Adrenal gland (tissue), 12 donors: ENCODE data around the gene SETD3. TPM values are rescaled to one million over a fixed set of nuclear protein-coding genes. Genes with fewer than 3 reads are reported as not detected.

ENCODE experiments used
- DNase-seq, 7 donors: peaks; one replicate each; pipeline ENCODE4 v3.0.0-alpha.2; 2019 to 2020
- H3K27ac ChIP-seq, 5 donors: fragments of 200-600 bp; sonication (generic) in 4 of 5; 1 replicate in 3 of 5; 2 replicates in 2 of 5; pipeline versions ENCODE4 v1.5.1 to v1.8.0; 2016 to 2020; ENCODE audit warnings: mild to moderate bottlenecking in 1 of 5
- H3K27me3 ChIP-seq: fragments of 200-600 bp; 2 replicates; pipeline ENCODE4 v1.8.0; 2021
- H3K36me3 ChIP-seq, 2 donors: fragments of 200-600 bp; replicated peaks in 1 of 2; 1 replicate in 1 of 2; 2 replicates in 1 of 2; pipeline versions ENCODE4 v1.5.1 to v1.8.0; 2018 to 2022
- H3K4me1 ChIP-seq, 2 donors: fragments of 200-600 bp; replicated peaks in 1 of 2; 1 replicate in 1 of 2; 2 replicates in 1 of 2; pipeline versions ENCODE4 v1.5.1 to v1.8.0; 2018 to 2021
- H3K4me3 ChIP-seq, 4 donors: fragments of 200-600 bp; sonication (generic) in 3 of 4; one replicate each; pipeline ENCODE4 v1.5.1; 2016 to 2018
- H3K9me3 ChIP-seq, 3 donors: fragments of 200-600 bp; sonication (generic) in 1 of 3; replicated peaks in 1 of 3; 1 replicate in 2 of 3; 2 replicates in 1 of 3; pipeline versions ENCODE4 v1.5.1 to v1.8.0; 2016 to 2021
- POLR2A ChIP-seq, 2 donors: fragments of 450-650 bp; IDR thresholded peaks; one replicate each; pipeline ENCODE4 v1.6.1; 2017; ENCODE audit warnings: antibody characterized with exemption in 2 of 2, mild to moderate bottlenecking in 2 of 2, moderate library complexity in 1 of 2
- WGBS, 4 donors: extraction: QIAGEN DNeasy Blood & Tissue Kit in 2 of 4; methylation state at CpG; one replicate each; pipeline versions ENCODE4 v1.1.5 to v1.1.7; 2013 to 2017; 5-methylcytosine and 5-hydroxymethylcytosine counted together
- intact Hi-C, 2 donors: fragments of 100-400 bp; cut with DNase I; formaldehyde crosslinking; loops; one replicate each; pipeline versions ENCODE4 v1.14.1 to v1.15.0; 2022 to 2023
- polyA plus RNA-seq, 3 donors: library from polyadenylated mRNA; stranded (reverse); fragments of 200-250 nt in 2 of 3; fragments of 350-450 nt in 1 of 3; fragmentation: Illumina TruSeq in 1 of 3; extraction: RNeasy Lipid Tissue Mini Kit (QIAGEN cat#74804) in 1 of 3; gene quantifications; one replicate each; pipeline ENCODE4 v1.2.3, GENCODE V29; 2013 to 2014
- total RNA-seq, 9 donors: library from RNA; depleted of rRNA in 4 of 9; stranded (reverse); fragments of >200 nt in 4 of 9; fragments of 120-200 nt in 1 of 9; fragmentation: NEBNext Ultra II Directional in 1 of 9; extraction: Animal tissue kit (Norgen Biotek cat#: 25700) in 1 of 9; gene quantifications; one replicate each; pipeline versions ENCODE4 v1.1.0 to v1.2.4, GENCODE V29; 2013 to 2023
- TF ChIP-seq, protein P1 (sequence below), 6 experiments: fragments of 450-650 bp in 4 of 6; fragments of 200-600 bp in 2 of 6; sonication (generic) in 1 of 6; IDR thresholded peaks; 1 replicate in 5 of 6; 2 replicates in 1 of 6; pipeline versions ENCODE4 v1.5.1 to v1.8.0; 2016 to 2021; ENCODE audit warnings: antibody characterized with exemption in 6 of 6, mild to moderate bottlenecking in 2 of 6, moderate library complexity in 1 of 6
- donor health status: healthy with polysubstance abuse.
- donor health status: Bipolar disorder and iron deficiency.
- donor health status: DM: yes; HTN: yes; CAD: no.
- donor health status: DM: no; HTN: no; CAD: no.
- donor health status: DM: no; HTN: no; CAD: no.
- donor health status: DM: yes; HTN: yes; CAD: no.

Gene SETD3
- total and polyA plus RNA-seq, 12 donors: 23.1 to 58.6 (median 44.3) TPM

DNA sequence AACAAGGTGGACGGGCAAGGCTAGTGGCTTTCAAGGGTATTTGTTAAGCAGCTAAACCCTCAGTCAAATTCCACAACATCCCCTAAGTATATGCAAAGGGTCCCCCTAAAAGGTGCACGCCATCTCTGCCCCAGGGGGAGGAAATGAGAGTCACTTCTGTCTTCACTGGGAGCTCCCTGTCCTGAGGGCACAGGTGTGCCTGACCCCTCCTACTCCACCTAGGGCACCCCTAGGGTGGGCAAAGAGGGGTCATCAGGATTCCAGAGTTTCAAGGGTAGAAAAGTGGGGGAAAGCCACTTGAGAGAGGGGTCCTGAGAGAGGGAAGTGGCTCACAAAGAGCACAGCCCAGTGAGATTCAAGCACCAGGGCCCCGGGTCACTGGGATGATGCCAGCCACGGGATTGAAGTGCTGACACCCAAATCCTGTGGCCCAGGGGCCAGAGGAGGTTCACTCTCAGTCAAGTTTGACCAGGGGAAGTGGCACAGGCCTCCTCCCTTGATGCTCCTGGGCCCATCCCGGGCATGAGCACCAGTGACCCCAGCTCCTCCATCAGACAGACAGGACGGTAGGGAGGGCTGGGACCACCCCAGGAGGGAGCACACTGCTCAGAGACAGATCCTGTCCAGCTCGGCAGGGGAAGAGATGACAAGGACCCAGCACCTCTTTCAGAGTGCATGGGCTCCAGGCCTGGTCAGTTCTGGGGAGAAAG, 126.3 kb downstream of the SETD3 start:
- Histone ChIP-seq H3K27me3 (no peaks in the 10 kb centered on the region), H3K27ac (no peak overlapping the region), H3K4me1 (no peaks in the 10 kb centered on the region), H3K36me3 (no peaks in the 10 kb centered on the region), H3K4me3 (no peak overlapping the region), H3K9me3 (no peaks in the 10 kb centered on the region)
- no peak for DNase-seq
- TF ChIP-seq POLR2A (IDR thresholded peaks at IDR 0.05): no peak
- TF ChIP-seq, protein P1, sequence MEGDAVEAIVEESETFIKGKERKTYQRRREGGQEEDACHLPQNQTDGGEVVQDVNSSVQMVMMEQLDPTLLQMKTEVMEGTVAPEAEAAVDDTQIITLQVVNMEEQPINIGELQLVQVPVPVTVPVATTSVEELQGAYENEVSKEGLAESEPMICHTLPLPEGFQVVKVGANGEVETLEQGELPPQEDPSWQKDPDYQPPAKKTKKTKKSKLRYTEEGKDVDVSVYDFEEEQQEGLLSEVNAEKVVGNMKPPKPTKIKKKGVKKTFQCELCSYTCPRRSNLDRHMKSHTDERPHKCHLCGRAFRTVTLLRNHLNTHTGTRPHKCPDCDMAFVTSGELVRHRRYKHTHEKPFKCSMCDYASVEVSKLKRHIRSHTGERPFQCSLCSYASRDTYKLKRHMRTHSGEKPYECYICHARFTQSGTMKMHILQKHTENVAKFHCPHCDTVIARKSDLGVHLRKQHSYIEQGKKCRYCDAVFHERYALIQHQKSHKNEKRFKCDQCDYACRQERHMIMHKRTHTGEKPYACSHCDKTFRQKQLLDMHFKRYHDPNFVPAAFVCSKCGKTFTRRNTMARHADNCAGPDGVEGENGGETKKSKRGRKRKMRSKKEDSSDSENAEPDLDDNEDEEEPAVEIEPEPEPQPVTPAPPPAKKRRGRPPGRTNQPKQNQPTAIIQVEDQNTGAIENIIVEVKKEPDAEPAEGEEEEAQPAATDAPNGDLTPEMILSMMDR (IDR thresholded peaks at IDR 0.05): no peak
- WGBS, 4 donors: 76 to 88% (median 83%) methylated on average over 4 to 7 of the region's 7 CpGs
- intact Hi-C loops: no loop called here

GRCh38 chr14:99352688-99353280, 127.9 kb downstream of the SETD3 start:
- no peak overlapping the region for H3K27ac ChIP-seq
- no peak for DNase-seq
- H3K4me1 ChIP-seq: no peaks in the 10 kb centered on the region
- H3K4me3 ChIP-seq: no peak overlapping the region
- H3K9me3 ChIP-seq: no peaks in the 10 kb centered on the region
- TF ChIP-seq POLR2A (IDR thresholded peaks at IDR 0.05): no peak
- TF ChIP-seq, protein P1 (IDR thresholded peaks at IDR 0.05): no peak
- H3K36me3 ChIP-seq: no peaks in the 10 kb centered on the region
- H3K27me3 ChIP-seq: no peaks in the 10 kb centered on the region
- WGBS, 4 donors: 83 to 87% (median 85%) methylated on average over 19 to 26 of the region's 26 CpGs
- intact Hi-C loops: no loop called here

GRCh38 chr14:99351166-99352007, 129.3 kb downstream of the SETD3 start:
- Histone ChIP-seq H3K36me3 (no peaks in the 10 kb centered on the region), H3K9me3 (no peaks in the 10 kb centered on the region), H3K27me3 (no peaks in the 10 kb centered on the region), H3K4me3 (no peak overlapping the region), H3K4me1 (no peaks in the 10 kb centered on the region), H3K27ac (no peak overlapping the region)
- no peak for TF ChIP-seq POLR2A (IDR thresholded peaks at IDR 0.05)
- TF ChIP-seq, protein P1 (IDR thresholded peaks at IDR 0.05): no peak
- DNase-seq: no peak
- 47 to 55% (median 50%) methylated on average over 14 of the region's 14 CpGs for WGBS, 4 donors
- intact Hi-C loops: no loop called here

GRCh38 chr14:99350751-99351150, 129.9 kb downstream of the SETD3 start:
- intact Hi-C loops: no loop called here

More at GRCh38 chr14:99350751-99351150, 129.9 kb downstream of the SETD3 start:
- no peaks in the 10 kb centered on the region for H3K27me3 ChIP-seq
- DNase-seq: no peak
- WGBS, 4 donors: 73 to 90% (median 83%) methylated on average over 4 to 12 of the region's 12 CpGs
- TF ChIP-seq, protein P1 (IDR thresholded peaks at IDR 0.05): no peak
- TF ChIP-seq POLR2A (IDR thresholded peaks at IDR 0.05): no peak
- H3K9me3 ChIP-seq: no peaks in the 10 kb centered on the region
- H3K36me3 ChIP-seq: no peaks in the 10 kb centered on the region
- H3K4me3 ChIP-seq: no peak overlapping the region
- no peaks in the 10 kb centered on the region for H3K4me1 ChIP-seq
- H3K27ac ChIP-seq: no peak overlapping the region
